ENCODE results near the gene TFB2M.

GRCh38 chr1:246591958-246592357 lies 25.9 kb upstream of the TFB2M start:
- TF ChIP-seq CTCF (IDR thresholded peaks at IDR 0.05) (no peak), POLR2AphosphoS5 (IDR thresholded peaks at IDR 0.05; ENCODE audit: insufficient read depth in 1 of 2, low read depth in 1 of 2) (no peak)
